ENCODE data around the gene TMC7. TPM values are rescaled to one million over a fixed set of nuclear protein-coding genes. Genes with fewer than 3 reads are reported as not detected.

The TMC7 gene
- total and polyA plus RNA-seq, 2 of the 13 experiments (the other 11 are each of a cell fraction or from before 2014, with no cell fraction given): 1.2 to 5.1 TPM

DNA sequence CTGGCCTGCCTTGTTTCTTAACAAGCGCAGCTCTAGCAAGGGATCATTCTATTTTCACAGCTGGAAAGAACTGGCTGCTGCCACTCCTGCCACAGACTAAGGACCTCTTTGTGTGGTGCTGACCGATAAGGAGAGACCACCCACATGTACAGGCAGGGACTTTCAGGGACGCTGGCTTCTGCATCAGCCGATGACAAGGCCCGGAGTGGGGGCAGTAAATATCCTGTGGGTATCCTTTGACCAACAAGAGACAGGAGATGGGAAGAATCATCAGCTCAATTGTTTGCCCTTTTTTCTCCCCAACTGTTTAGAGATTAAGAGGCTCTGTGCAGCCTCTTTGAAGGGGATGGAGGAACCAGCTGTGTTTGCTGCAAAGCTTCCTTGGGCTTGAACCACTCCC, 120.9 kb downstream of the TMC7 start:
- Histone ChIP-seq H3K79me2 (ENCODE audit: insufficient read depth, low read length) (no peaks in the 10 kb centered on the region), H3K9me3 (ENCODE audit: low read length) (no peaks in the 10 kb centered on the region), H3K27me3 (ENCODE audit: control insufficient read depth in 1 of 2, insufficient read depth in 2 of 2, low read length in 2 of 2) (peaks cover 2 to 16% of the 10 kb centered on the region in 2 experiments; a peak in 4 of 5 replicates), H3K4me3 (replicated peaks in 1 of 3; ENCODE audit: insufficient read depth in 1 of 3, low read depth in 2 of 3, low read length in 3 of 3) (no peak overlapping the region), H3K36me3 (replicated peaks in 1 of 2; ENCODE audit: control insufficient read depth in 1 of 2, insufficient read depth in 2 of 2, low read length in 2 of 2) (no peaks in the 10 kb centered on the region), H3K4me2 (ENCODE audit: low read depth, low read length) (no peak overlapping the region), H2AFZ (ENCODE audit: low read length) (no peak overlapping the region), H4K20me1 (ENCODE audit: insufficient read depth, low read length) (no peaks in the 10 kb centered on the region), H3K27ac (ENCODE audit: extremely low read length, insufficient read depth, low read length) (no peak overlapping the region), H3K4me1 (ENCODE audit: insufficient read depth, low read length) (peaks cover 52% of the 10 kb centered on the region), H3K9ac (ENCODE audit: insufficient read depth, low read depth, low read length) (no peak overlapping the region)
- in situ Hi-C loops (cut with HindIII; ENCODE audit: extremely low pct_ligation_motif_present, low pct_unique_long_range_greater_than_20kb): no loop called here
- no TSS peak for BruUV-seq (replicated peaks)
- no peak for FAIRE-seq
- intact Hi-C loops (cut with micrococcal nuclease; ENCODE audit: unreplicated experiment): loop anchor here (10.0 kb wide), 1 partner anchor 1320 kb away; no protein-coding TSS in a partner anchor
- ATAC-seq: no peak
- ChIA-PET POLR2A (interaction anchor here (1.3 to 12.1 kb wide), 4 partner anchors 9 to 37 kb away, joined by 4 to 239 read pairs (median 6); partner anchors contain the start of genes COQ7 and ITPRIPL2), CTCF (ENCODE audit: low intra/inter-chr PET ratio, low total read pairs) (no interaction called here)
- no peak for DNase-seq (ENCODE audit: low spot score)
- 23% methylated on average over 5 of the region's 5 CpGs for WGBS (ENCODE audit: low lambda C conversion rate)
- 0 out of 2 replicates have a peak, but pooled peaks have one; percentile 20 for TF ChIP-seq ZNF83 (CRISPR knock-in tag; IDR thresholded peaks at IDR 0.05; ENCODE audit: borderline replicate concordance)
- TF ChIP-seq ZNF883 (CRISPR knock-in tag; IDR thresholded peaks at IDR 0.05; ENCODE audit: not compliant biosample characterization): no peak
- no peak for TF ChIP-seq JARID2 (CRISPR knock-in tag; IDR thresholded peaks at IDR 0.05; ENCODE audit: insufficient replicate concordance)
- TF ChIP-seq, protein P1, sequence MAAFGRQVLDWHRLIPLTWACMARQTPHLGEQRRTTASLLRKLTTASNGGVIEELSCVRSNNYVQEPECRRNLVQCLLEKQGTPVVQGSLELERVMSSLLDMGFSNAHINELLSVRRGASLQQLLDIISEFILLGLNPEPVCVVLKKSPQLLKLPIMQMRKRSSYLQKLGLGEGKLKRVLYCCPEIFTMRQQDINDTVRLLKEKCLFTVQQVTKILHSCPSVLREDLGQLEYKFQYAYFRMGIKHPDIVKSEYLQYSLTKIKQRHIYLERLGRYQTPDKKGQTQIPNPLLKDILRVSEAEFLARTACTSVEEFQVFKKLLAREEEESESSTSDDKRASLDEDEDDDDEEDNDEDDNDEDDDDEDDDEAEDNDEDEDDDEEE (CRISPR knock-in tag; IDR thresholded peaks at IDR 0.05): 0 out of 2 replicates have a peak, but pooled peaks have one; percentile 29
- no peak for TF ChIP-seq EEA1 (CRISPR knock-in tag; IDR thresholded peaks at IDR 0.05; ENCODE audit: borderline replicate concordance)

- H3K9ac ChIP-seq (ENCODE audit: insufficient read depth, low read depth, low read length): no peak overlapping the region
- H3K4me2 ChIP-seq (ENCODE audit: low read depth, low read length): no peak overlapping the region
- no peak overlapping the region for H3K4me3 ChIP-seq (replicated peaks in 1 of 3; ENCODE audit: insufficient read depth in 1 of 3, low read depth in 2 of 3, low read length in 3 of 3)
- no peak for ATAC-seq
- TF ChIP-seq ZNF296 (CRISPR knock-in tag; conservative IDR thresholded peaks at IDR 0.05) (0 out of 2 replicates have a peak, but pooled peaks have one; percentile 22), KLF11 (CRISPR knock-in tag; IDR thresholded peaks at IDR 0.05) (no peak), ZNF776 (CRISPR knock-in tag; IDR thresholded peaks at IDR 0.05) (0 out of 2 replicates have a peak, but pooled peaks have one; percentile 30), SP4 (CRISPR knock-in tag; IDR thresholded peaks at IDR 0.05) (0 out of 2 replicates have a peak, but pooled peaks have one; percentile 34)
- TF ChIP-seq, protein P2, sequence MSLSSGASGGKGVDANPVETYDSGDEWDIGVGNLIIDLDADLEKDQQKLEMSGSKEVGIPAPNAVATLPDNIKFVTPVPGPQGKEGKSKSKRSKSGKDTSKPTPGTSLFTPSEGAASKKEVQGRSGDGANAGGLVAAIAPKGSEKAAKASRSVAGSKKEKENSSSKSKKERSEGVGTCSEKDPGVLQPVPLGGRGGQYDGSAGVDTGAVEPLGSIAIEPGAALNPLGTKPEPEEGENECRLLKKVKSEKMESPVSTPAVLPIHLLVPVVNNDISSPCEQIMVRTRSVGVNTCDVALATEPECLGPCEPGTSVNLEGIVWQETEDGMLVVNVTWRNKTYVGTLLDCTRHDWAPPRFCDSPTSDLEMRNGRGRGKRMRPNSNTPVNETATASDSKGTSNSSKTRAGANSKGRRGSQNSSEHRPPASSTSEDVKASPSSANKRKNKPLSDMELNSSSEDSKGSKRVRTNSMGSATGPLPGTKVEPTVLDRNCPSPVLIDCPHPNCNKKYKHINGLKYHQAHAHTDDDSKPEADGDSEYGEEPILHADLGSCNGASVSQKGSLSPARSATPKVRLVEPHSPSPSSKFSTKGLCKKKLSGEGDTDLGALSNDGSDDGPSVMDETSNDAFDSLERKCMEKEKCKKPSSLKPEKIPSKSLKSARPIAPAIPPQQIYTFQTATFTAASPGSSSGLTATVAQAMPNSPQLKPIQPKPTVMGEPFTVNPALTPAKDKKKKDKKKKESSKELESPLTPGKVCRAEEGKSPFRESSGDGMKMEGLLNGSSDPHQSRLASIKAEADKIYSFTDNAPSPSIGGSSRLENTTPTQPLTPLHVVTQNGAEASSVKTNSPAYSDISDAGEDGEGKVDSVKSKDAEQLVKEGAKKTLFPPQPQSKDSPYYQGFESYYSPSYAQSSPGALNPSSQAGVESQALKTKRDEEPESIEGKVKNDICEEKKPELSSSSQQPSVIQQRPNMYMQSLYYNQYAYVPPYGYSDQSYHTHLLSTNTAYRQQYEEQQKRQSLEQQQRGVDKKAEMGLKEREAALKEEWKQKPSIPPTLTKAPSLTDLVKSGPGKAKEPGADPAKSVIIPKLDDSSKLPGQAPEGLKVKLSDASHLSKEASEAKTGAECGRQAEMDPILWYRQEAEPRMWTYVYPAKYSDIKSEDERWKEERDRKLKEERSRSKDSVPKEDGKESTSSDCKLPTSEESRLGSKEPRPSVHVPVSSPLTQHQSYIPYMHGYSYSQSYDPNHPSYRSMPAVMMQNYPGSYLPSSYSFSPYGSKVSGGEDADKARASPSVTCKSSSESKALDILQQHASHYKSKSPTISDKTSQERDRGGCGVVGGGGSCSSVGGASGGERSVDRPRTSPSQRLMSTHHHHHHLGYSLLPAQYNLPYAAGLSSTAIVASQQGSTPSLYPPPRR (CRISPR knock-in tag; IDR thresholded peaks at IDR 0.05; ENCODE audit: borderline replicate concordance): 0 out of 2 replicates have a peak, but pooled peaks have one; percentile 11
- peaks cover 57% of the 10 kb centered on the region for H3K4me1 ChIP-seq (ENCODE audit: insufficient read depth, low read length)
- H2AFZ ChIP-seq (ENCODE audit: low read length): no peak overlapping the region
- no TSS peak for BruUV-seq (replicated peaks)
- no peak for FAIRE-seq
- peaks cover 2 to 16% of the 10 kb centered on the region in 2 experiments; a peak in 4 of 5 replicates for H3K27me3 ChIP-seq (ENCODE audit: control insufficient read depth in 1 of 2, insufficient read depth in 2 of 2, low read length in 2 of 2)
- H3K9me3 ChIP-seq (ENCODE audit: low read length): no peaks in the 10 kb centered on the region
- H3K36me3 ChIP-seq (replicated peaks in 1 of 2; ENCODE audit: control insufficient read depth in 1 of 2, insufficient read depth in 2 of 2, low read length in 2 of 2): no peaks in the 10 kb centered on the region
- CTCF ChIA-PET (ENCODE audit: low intra/inter-chr PET ratio, low total read pairs): no interaction called here
- 68% methylated on average over 6 of the region's 6 CpGs for WGBS (ENCODE audit: low lambda C conversion rate)
- H3K27ac ChIP-seq (ENCODE audit: extremely low read length, insufficient read depth, low read length): no peak overlapping the region
- in situ Hi-C loops (cut with HindIII; ENCODE audit: extremely low pct_ligation_motif_present, low pct_unique_long_range_greater_than_20kb) (no loop called here), intact Hi-C loops (cut with micrococcal nuclease; ENCODE audit: unreplicated experiment) (loop anchor here (10.0 kb wide), 1 partner anchor 1320 kb away; no protein-coding TSS in a partner anchor)
- H3K79me2 ChIP-seq (ENCODE audit: insufficient read depth, low read length): no peaks in the 10 kb centered on the region
- POLR2A ChIA-PET: interaction anchor here (1.3 to 12.1 kb wide), 5 partner anchors 9 to 106 kb away, joined by 3 to 239 read pairs (median 6); partner anchors contain the start of genes COQ7 and ITPRIPL2
- H4K20me1 ChIP-seq (ENCODE audit: insufficient read depth, low read length): no peaks in the 10 kb centered on the region
- no peak for DNase-seq (ENCODE audit: low spot score)
Observed at GRCh38 chr16:19105131-19105530, 121.4 kb downstream of the TMC7 start.
